ENCODE measurements around the gene HBE1. TPM values are rescaled to one million over a fixed set of nuclear protein-coding genes. Genes with fewer than 3 reads are reported as not detected.

HBE1 gene
- total RNA-seq, 4 donors from 2014 or later: 4.2 TPM; not detected in 3

GRCh38 chr11:5233307-5233706 lies 36.4 kb downstream of the HBE1 start:
- Histone ChIP-seq H3K4me1 (no peaks in the 10 kb centered on the region), H3K9me3 (no peaks in the 10 kb centered on the region), H3K27ac (no peak overlapping the region), H3K27me3 (no peaks in the 10 kb centered on the region), H3K4me3 (no peak overlapping the region), H3K36me3 (no peaks in the 10 kb centered on the region)
- TF ChIP-seq CTCF (IDR thresholded peaks at IDR 0.05) (no peak), POLR2A (IDR thresholded peaks at IDR 0.05) (no peak)
- intact Hi-C loops (cut with DNase I; ENCODE audit: low total_unique reads): no loop called here
- DNase-seq: no peak

GRCh38 chr11:5232821-5233220 lies 36.9 kb downstream of the HBE1 start:
- DNase-seq: no peak
- H3K36me3 ChIP-seq: no peaks in the 10 kb centered on the region
- no peak overlapping the region for H3K4me3 ChIP-seq
- no peak overlapping the region for H3K27ac ChIP-seq
- H3K27me3 ChIP-seq: peaks cover 0 to 2% of the 10 kb centered on the region in 2 donors
- intact Hi-C loops (cut with DNase I; ENCODE audit: low total_unique reads): no loop called here
- TF ChIP-seq POLR2A (IDR thresholded peaks at IDR 0.05): no peak
- TF ChIP-seq CTCF (IDR thresholded peaks at IDR 0.05): no peak
- no peaks in the 10 kb centered on the region for H3K9me3 ChIP-seq
- no peaks in the 10 kb centered on the region for H3K4me1 ChIP-seq

- Histone ChIP-seq H3K36me3 (no peaks in the 10 kb centered on the region), H3K4me1 (no peaks in the 10 kb centered on the region), H3K27ac (no peak overlapping the region), H3K27me3 (peaks cover 0 to 2% of the 10 kb centered on the region in 2 donors), H3K4me3 (no peak overlapping the region), H3K9me3 (no peaks in the 10 kb centered on the region)
- intact Hi-C loops (cut with DNase I; ENCODE audit: low total_unique reads): no loop called here
- no peak for TF ChIP-seq POLR2A (IDR thresholded peaks at IDR 0.05)
- no peak for TF ChIP-seq CTCF (IDR thresholded peaks at IDR 0.05)
- DNase-seq: no peak
These were observed 37.6 kb downstream of the HBE1 start for GRCh38 chr11:5232176-5232575.

GRCh38 chr11:5231111-5231510 lies 38.6 kb downstream of the HBE1 start:
- TF ChIP-seq POLR2A (IDR thresholded peaks at IDR 0.05) (no peak), CTCF (IDR thresholded peaks at IDR 0.05) (no peak)
- intact Hi-C loops (cut with DNase I; ENCODE audit: low total_unique reads): no loop called here

GRCh38 chr11:5230266-5230665 lies 39.5 kb downstream of the HBE1 start:
- no peaks in the 10 kb centered on the region for H3K9me3 ChIP-seq
- intact Hi-C loops (cut with DNase I; ENCODE audit: low total_unique reads): no loop called here
- H3K4me3 ChIP-seq: no peak overlapping the region
- no peak for TF ChIP-seq CTCF (IDR thresholded peaks at IDR 0.05)
- TF ChIP-seq POLR2A (IDR thresholded peaks at IDR 0.05): no peak
- H3K36me3 ChIP-seq: no peaks in the 10 kb centered on the region
- peaks cover 0 to 2% of the 10 kb centered on the region in 2 donors for H3K27me3 ChIP-seq
- H3K4me1 ChIP-seq: no peaks in the 10 kb centered on the region
- H3K27ac ChIP-seq: no peak overlapping the region
- no peak for DNase-seq

More at GRCh38 chr11:5231111-5231510, 38.6 kb downstream of the HBE1 start:
- no peak overlapping the region for H3K27ac ChIP-seq
- peaks cover 0 to 2% of the 10 kb centered on the region in 2 donors for H3K27me3 ChIP-seq
- no peaks in the 10 kb centered on the region for H3K9me3 ChIP-seq
- H3K36me3 ChIP-seq: no peaks in the 10 kb centered on the region
- no peak overlapping the region for H3K4me3 ChIP-seq
- no peak for DNase-seq
- no peaks in the 10 kb centered on the region for H3K4me1 ChIP-seq
